Osteocyte (in vitro differentiated cells): ENCODE data around the gene PTPRF. TPM values are rescaled to one million over a fixed set of nuclear protein-coding genes. Genes with fewer than 3 reads are reported as not detected.

Experiments used
- DNase-seq: peaks from one replicate; pipeline ENCODE4 v3.0.0; 2021; ENCODE audit warnings: mixed read lengths; ENCODE audit not compliant: unreplicated experiment; ENCODE audit errors: extremely low spot score
- H3K27ac Mint-ChIP-seq: one replicate; pipeline ENCODE4 v1.8.0; 2021; ENCODE audit warnings: mild to moderate bottlenecking, mixed read lengths; ENCODE audit not compliant: unreplicated experiment
- H3K27me3 Mint-ChIP-seq: one replicate; pipeline ENCODE4 v1.8.0; 2021; ENCODE audit warnings: mixed read lengths; ENCODE audit not compliant: unreplicated experiment
- H3K36me3 Mint-ChIP-seq: one replicate; pipeline ENCODE4 v1.8.0; 2021; ENCODE audit warnings: mixed read lengths; ENCODE audit not compliant: unreplicated experiment
- H3K4me1 Mint-ChIP-seq: one replicate; pipeline ENCODE4 v1.8.0; 2021; ENCODE audit warnings: mixed read lengths; ENCODE audit not compliant: unreplicated experiment
- H3K4me3 Mint-ChIP-seq: one replicate; pipeline ENCODE4 v1.8.0; 2021; ENCODE audit warnings: mild to moderate bottlenecking, moderate library complexity, mixed read lengths; ENCODE audit not compliant: unreplicated experiment
- H3K9me3 Mint-ChIP-seq: one replicate; pipeline ENCODE4 v1.8.0; 2021; ENCODE audit warnings: mixed read lengths; ENCODE audit not compliant: unreplicated experiment
- CTCF ChIP-seq: fragments of 200-600 bp; sonication (generic); IDR thresholded peaks from 2 replicates; pipeline ENCODE4 v1.5.0; 2021; ENCODE audit warnings: antibody characterized with exemption, mild to moderate bottlenecking, moderate library complexity
- total RNA-seq: library from RNA; stranded (reverse); gene quantifications from 2 replicates; pipeline ENCODE4 v1.2.1, GENCODE V29; 2021

Gene PTPRF
- total RNA-seq, 1 donor from 2014 or later = 37.3 TPM

- Mint-ChIP-seq H3K9me3 (no peaks in the 10 kb centered on the region), H3K36me3 (peaks cover 9% of the 10 kb centered on the region), H3K4me1 (no peaks in the 10 kb centered on the region), H3K27me3 (no peaks in the 10 kb centered on the region), H3K27ac (no peak overlapping the region), H3K4me3 (no peak overlapping the region)
- DNase-seq = no peak
- TF ChIP-seq CTCF = no peak
Observed at GRCh38 chr1:43604192-43604591, 73.5 kb downstream of the PTPRF start.

GRCh38 chr1:43605157-43605556 is 74.5 kb downstream of the PTPRF start:
- Mint-ChIP-seq H3K27ac (no peak overlapping the region), H3K4me3 (no peak overlapping the region), H3K4me1 (no peaks in the 10 kb centered on the region), H3K9me3 (no peaks in the 10 kb centered on the region), H3K36me3 (peaks cover 10% of the 10 kb centered on the region), H3K27me3 (no peaks in the 10 kb centered on the region)
- no peak for TF ChIP-seq CTCF
- DNase-seq = no peak

GRCh38 chr1:43605766-43606165 is 75.1 kb downstream of the PTPRF start:
- no peak for DNase-seq
- no peak for TF ChIP-seq CTCF
- Mint-ChIP-seq H3K4me1 (no peaks in the 10 kb centered on the region), H3K27me3 (no peaks in the 10 kb centered on the region), H3K4me3 (no peak overlapping the region), H3K36me3 (peaks cover 11% of the 10 kb centered on the region), H3K27ac (no peak overlapping the region), H3K9me3 (no peaks in the 10 kb centered on the region)

- H3K27me3 Mint-ChIP-seq = no peaks in the 10 kb centered on the region
Observed at GRCh38 chr1:43606624-43607023, 75.9 kb downstream of the PTPRF start.

GRCh38 chr1:43608827-43609226 is 78.1 kb downstream of the PTPRF start:
- Mint-ChIP-seq H3K36me3 (peaks cover 14% of the 10 kb centered on the region), H3K9me3 (no peaks in the 10 kb centered on the region), H3K4me3 (no peak overlapping the region), H3K4me1 (no peaks in the 10 kb centered on the region), H3K27ac (no peak overlapping the region), H3K27me3 (no peaks in the 10 kb centered on the region)
- no peak for TF ChIP-seq CTCF
- DNase-seq = no peak

More at GRCh38 chr1:43606624-43607023, 75.9 kb downstream of the PTPRF start:
- no peak overlapping the region for H3K27ac Mint-ChIP-seq
- H3K4me3 Mint-ChIP-seq = no peak overlapping the region
- no peak for TF ChIP-seq CTCF
- no peak for DNase-seq
- H3K9me3 Mint-ChIP-seq = no peaks in the 10 kb centered on the region
- H3K36me3 Mint-ChIP-seq = peaks cover 11% of the 10 kb centered on the region
- no peaks in the 10 kb centered on the region for H3K4me1 Mint-ChIP-seq
